Stimulated activated CD4-positive, alpha-beta T cell treated with anti-CD3 and anti-CD28 coated beads, Interleukin-15, amount 100 ng/mL, for 1 hour (primary cell): ENCODE data around the gene STH.

Source experiments
- DNase-seq, 2 donors: peaks; one replicate each; pipeline ENCODE4 v3.0.0-alpha.2; 2020; ENCODE audit warnings: low read depth in 1 of 2, low spot score in 1 of 2

Gene STH

DNA sequence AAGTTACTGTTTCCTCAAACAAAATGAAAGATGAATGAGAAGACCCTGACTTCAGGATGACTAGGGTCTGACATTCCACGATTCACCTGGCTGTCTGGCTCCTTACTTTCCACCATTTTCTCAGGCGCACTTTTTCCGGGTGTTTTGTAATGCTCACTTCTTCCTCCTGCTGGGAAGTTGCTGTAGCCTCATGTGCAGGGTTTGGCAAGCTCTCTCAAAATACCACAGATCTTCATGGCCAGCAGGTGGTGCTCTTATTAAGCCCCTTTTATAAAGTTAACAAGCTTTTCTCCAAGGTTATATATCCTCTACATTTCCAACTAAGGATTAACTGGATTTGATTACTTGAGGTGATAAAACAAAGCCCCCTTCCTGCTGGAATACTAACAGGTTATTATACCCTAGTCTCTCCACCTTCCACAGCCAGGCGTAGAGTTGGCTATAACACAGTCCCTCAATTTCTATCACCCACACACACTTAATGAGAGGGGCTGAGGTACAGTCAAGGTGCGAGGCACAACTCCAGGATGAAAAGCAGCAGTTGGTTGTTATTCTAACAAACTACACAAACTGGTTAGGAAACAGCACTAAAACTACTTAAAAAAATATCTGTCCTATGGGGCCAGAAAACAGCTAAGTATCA is 45.4 kb downstream of the STH start:
- no peak for DNase-seq

DNA sequence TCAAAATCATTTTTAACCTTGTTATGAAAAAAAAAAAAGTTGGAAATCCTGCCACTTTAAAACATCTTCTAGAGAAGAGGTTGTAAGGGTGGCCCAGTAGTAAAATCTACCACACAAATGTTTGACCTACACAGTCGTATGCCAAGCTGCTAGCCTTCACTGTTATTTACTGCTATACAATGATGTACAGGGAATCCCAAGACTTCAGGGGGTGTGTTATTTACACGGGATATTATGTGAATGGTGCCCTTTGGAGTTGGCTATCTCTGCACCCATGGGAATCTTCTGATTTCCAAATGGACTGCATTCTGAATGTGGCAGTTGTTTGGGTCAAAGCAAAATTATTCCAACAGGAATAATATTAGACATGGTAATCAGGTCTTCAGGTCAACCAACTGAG is 45.9 kb downstream of the STH start:
- DNase-seq, result no peak

- DNase-seq, result no peak
Measured at GRCh38 chr17:46045639-46046038, 46.6 kb downstream of the STH start.

DNA sequence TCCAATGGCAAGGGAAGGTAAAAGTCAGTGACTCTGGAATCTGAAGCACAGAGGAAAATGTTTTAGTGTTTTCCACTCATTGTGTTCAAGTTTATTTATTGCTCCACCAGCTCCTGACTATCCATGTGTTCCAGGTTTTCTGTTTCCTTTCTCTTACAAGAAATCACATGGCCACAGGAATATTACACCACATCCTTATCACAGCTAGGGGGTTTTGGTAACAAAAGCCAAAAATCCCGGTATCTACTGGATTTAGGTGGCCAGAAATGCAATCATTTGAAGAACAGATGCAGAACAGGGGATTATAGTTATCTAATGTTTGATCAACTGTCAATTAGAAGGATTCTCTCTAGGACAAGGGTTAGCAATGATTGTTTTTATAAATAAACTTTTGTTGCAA is 47.9 kb downstream of the STH start:
- DNase-seq, result no peak

DNA sequence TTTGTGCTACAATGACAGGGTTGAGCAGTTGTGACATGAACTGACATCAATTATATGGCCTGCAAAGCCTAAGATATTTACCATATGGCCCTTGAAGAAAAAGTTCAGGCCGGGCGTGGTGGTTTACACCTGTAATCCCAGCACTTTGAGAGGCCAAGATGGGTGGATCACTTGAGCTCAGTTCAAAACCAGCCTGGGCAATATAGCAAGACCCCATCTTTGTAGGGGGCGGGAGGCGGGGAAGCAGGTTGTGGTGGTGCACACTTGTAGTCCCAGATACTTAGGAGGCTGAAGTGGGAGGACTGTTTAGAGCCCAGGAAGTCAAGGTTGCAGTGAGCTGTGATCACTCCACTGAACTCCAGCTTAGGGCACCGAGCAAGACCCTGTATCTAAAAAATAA is 48.3 kb downstream of the STH start:
- no peak for DNase-seq

DNA sequence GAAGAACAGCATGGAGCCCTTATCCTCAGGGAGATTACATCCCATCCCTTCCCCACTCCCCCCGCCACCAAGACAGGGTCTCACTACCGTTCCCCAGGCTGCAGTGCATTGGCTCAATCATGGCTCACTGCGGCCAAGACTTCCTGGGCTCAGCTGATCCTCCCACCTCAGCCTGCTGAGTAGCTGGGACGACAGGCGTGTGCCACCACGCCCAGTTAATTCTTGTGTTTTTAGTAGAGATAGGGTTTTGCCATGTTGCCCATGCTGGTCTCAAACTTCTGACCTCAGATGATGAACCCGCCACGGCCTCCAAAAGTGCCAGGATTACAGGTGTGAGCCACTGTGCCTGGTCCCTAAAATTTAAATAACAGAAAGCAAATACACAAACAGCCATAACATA is 48.8 kb downstream of the STH start:
- no peak for DNase-seq
